Effector CD4-positive, alpha-beta T cell (primary cell): ENCODE data around the gene BSG.
"Not testable (repeated sequence)": the region's sequence is repeated elsewhere in the genome, so short reads cannot be mapped to it uniquely, and the experiment has no call there.

Experiments used
- DNase-seq: peaks from one replicate; pipeline ENCODE4 v3.0.0-alpha.2; 2020

BSG gene

GRCh38 chr19:588741-589692 lies 16.6 kb downstream of the BSG start:
- DNase-seq: no peak

- DNase-seq: no peak
Observed at GRCh38 chr19:589693-590395, 17.4 kb downstream of the BSG start, which contains the start of gene HCN2. HCN2 (plus strand) TSS chr19:589881; CDS start chr19:589946, 65 bp downstream.

- no peak for DNase-seq
Observed at GRCh38 chr19:590396-590745, 18.0 kb downstream of the BSG start.

- DNase-seq: no peak
Observed at GRCh38 chr19:590750-591098, 18.3 kb downstream of the BSG start.

GRCh38 chr19:591099-591958 lies 18.9 kb downstream of the BSG start:
- no peak for DNase-seq

GRCh38 chr19:592101-592500 lies 19.7 kb downstream of the BSG start:
- no peak for DNase-seq

- no peak for DNase-seq
Observed at GRCh38 chr19:593055-593454, 20.7 kb downstream of the BSG start.

GRCh38 chr19:593505-593904 lies 21.1 kb downstream of the BSG start:
- DNase-seq: no peak

- DNase-seq: no peak
Observed at GRCh38 chr19:594265-594870, 22.0 kb downstream of the BSG start.

- DNase-seq: no peak
Observed at GRCh38 chr19:595326-596262, 23.2 kb downstream of the BSG start.

- DNase-seq: no peak
Observed at GRCh38 chr19:596263-596655, 23.9 kb downstream of the BSG start.

GRCh38 chr19:597406-598315 lies 25.3 kb downstream of the BSG start:
- DNase-seq: no peak

GRCh38 chr19:601310-601709 lies 28.9 kb downstream of the BSG start:
- DNase-seq: no peak

GRCh38 chr19:601790-602189 lies 29.4 kb downstream of the BSG start:
- DNase-seq: no peak

- no peak for DNase-seq
Observed at GRCh38 chr19:602391-603301, 30.2 kb downstream of the BSG start.

GRCh38 chr19:603302-603639 lies 30.9 kb downstream of the BSG start:
- not testable (repeated sequence) for DNase-seq

- DNase-seq: not testable (repeated sequence)
Observed at GRCh38 chr19:603779-604178, 31.4 kb downstream of the BSG start.

GRCh38 chr19:604355-604754 lies 32.0 kb downstream of the BSG start:
- DNase-seq: no peak
